HG02759 (cell line): ENCODE data around the gene POLR2L.

Experiments
- ATAC-seq: cut with Tn5 transposase; IDR thresholded peaks from one replicate; pipeline ENCODE4 v1.9.1; 2021; ENCODE audit warnings: mild to moderate bottlenecking, moderate library complexity; ENCODE audit not compliant: unreplicated experiment

The POLR2L gene

GRCh38 chr11:797296-798092 is 44.8 kb downstream of the POLR2L start:
- peak; percentile 49 for ATAC-seq

GRCh38 chr11:796565-797295 is 45.6 kb downstream of the POLR2L start:
- ATAC-seq = no peak

GRCh38 chr11:795634-796564 is 46.4 kb downstream of the POLR2L start:
- peak; percentile 20 for ATAC-seq

DNA sequence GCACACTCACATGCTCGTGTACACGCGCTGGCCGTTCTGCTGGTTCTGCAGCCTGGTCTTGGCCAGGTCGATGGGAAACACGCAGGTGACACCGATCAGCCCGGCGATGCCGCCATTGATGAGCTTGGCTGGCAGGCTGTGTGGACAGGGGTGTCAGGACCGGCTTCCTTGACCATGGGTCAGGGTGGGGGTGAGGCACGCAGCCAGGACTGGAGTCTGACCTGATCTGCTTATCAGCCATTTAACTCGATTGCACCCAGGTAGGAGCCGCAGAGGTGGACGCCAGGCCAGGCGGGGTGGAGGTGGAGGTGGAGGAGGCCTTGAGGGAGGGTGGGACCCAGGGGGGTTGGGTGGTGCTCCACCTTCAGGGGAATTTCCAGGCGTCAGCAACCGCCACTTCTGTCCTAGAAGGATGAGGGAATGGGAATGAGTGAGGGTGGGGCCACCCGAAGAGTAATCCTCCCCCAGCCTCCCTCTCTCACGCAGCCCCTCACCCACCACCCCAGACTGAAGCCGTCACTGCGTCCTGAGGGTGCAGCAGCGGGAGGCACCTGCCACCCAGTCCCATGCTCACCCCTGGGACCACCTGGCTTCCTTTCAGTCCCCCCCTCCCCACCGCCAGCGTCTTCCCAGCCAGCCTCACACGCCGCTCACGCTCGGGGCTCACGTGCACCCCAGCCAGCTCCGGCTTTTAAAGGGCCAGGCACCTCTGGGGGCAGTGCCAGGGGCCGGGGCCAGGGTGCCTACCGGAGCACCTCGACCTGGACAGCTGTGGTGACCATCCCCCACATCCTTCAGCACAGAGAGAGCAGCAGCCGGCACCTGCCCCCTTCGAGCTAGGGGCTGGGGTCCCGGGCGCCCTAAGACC is 47.3 kb downstream of the POLR2L start:
- no peak for ATAC-seq

GRCh38 chr11:794013-794765 is 48.1 kb downstream of the POLR2L start:
- ATAC-seq = no peak

- no peak for ATAC-seq
These were observed 48.8 kb downstream of the POLR2L start for GRCh38 chr11:793556-793955.

DNA sequence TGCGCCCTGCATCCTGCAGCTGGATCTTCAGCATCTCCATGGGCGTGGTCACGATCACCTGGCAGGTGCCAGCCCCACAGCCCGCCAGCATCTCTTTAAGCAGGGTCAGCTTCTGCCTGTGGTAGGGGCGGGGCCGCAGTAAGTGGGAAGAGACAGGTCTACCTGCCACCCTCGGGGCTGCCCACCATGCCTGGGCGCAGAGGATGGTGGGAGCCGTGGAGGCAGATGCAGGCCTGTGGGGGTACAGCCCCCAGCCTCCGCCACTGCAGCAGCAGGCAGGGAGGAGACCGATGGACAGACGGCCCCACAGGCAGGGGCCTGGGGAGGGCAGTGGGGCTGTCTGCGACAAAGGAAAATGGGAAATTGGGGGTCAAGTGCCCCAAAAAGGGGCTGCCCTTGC is 49.5 kb downstream of the POLR2L start:
- no peak for ATAC-seq

GRCh38 chr11:792535-792821 is 49.9 kb downstream of the POLR2L start:
- ATAC-seq = no peak

DNA sequence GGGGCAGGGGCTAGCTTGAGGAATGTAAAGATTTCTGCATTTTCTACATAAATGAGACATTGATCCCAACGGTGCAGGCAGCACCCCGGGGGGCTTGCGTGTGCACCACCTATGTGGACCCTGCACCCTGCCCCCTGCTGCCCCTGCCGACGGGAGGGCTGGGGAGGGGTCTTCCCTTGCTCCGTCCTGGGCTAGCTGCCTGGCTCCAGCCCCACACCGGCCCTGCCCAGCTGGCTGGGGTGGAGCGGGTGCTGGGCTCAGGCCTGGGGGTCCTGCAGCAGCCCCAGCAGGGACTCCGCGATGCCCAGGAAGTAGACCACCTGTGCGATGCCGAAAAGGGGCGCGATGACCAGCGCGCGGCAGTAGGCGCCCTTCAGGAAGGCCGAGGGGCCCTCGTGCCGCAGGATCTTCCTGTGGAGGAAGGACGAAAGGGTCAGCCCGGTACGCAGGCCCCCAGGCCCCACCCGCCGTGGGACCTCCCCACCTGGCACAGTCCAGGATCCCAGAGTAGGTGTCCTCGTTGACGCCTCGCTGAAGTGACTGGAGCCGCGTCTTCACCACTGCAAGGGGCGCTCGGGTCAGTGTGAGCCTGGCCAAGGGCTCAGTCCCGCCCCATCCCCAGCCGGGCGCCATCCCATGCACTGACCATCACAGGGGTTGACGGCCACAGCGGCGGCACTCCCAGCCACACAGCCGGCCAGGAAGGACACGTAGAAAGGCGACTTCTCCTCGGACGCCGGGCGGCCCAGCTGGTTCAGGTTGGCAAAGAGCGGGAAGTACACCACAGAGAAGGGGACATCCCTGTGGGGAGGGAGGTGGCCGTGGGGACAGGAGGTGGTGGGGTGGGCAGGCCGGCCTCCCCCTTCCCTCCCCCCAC is 50.4 kb downstream of the POLR2L start:
- ATAC-seq = no peak

DNA sequence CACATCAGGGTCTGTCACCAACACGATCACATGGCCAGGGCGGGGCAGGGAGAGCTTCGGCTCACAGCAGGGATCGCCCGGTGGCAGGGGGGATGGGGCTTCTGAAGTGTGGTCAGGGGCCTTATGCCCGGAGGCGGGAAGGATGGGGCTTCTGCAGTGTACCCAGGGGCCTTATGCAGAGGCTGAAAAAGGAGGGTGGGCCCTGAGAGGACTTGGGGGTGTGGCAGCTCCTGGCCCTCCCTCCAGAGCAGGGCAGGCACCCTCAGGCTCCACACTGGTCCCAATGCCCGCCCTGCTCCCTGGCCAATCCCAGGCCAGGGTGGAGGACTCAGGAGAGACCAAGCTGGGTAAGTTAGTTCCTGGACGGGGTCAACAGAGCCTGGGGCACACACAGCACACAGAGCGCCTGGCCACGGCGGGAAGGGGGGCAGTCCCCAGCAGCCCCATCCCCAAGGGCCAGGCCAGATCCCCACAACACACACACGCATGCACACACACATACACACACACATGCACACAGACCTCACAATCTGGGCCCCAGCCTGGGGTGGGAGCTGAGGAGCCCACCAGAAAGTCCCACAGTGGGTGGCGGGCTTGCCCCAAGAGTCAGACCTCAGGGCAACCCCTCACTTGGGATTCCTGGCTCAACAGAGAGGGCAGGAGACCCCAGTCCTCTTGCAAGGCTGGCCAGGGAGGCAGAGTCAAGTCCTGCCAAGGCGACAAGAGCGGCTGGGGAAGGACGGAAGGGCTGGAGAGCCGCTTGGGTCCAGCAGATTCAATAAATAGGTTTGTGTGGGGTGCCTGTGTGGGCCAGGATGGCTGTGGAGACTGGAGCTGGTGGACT is 51.4 kb downstream of the POLR2L start:
- no peak for ATAC-seq

DNA sequence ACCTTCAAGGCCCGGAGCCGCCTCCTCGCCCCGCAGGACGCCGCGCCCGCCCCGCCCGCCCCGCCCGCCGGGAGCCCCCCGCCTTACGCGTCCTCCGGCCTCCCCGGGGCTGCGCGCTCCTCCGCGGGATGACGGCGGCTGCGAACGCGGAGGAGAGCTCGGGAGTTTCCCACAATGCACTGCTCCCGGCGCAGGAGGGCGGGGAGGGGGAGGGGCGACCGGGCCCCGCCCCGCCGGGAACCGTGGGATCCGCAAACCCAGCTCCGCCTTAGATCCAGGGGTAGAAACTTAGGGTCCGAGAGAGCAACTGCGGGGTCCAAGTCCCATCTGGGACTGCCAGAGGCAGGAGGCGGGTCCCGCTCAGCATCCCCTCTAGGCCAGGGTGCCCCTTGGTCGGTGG is 52.4 kb downstream of the POLR2L start, which contains the start of gene CEND1:
Gene CEND1 (minus strand): TSS at position 148 of the 400 bp plus-strand sequence. CDS start 1,514 bp downstream, outside the sequence.
- no peak for ATAC-seq
